HUES64 (cell line): ENCODE data around the gene POMP.
A peak's percentile ranks its signal among the peaks of the same experiment; 100 is the strongest.

Experiments
- H3K27ac ChIP-seq: 2 replicates; pipeline ENCODE4 v1.7.0; 2013; ENCODE audit warnings: low read depth, low read length, inconsistent platforms
- H3K27me3 ChIP-seq: 2 replicates; pipeline ENCODE4 v1.6.1; 2013; ENCODE audit warnings: mild to moderate bottlenecking, low read length; ENCODE audit not compliant: insufficient read depth
- H3K36me3 ChIP-seq: 2 replicates; pipeline ENCODE4 v1.6.1; 2013; ENCODE audit warnings: mild to moderate bottlenecking, low read length; ENCODE audit not compliant: insufficient read depth
- H3K4me1 ChIP-seq: 2 replicates; pipeline ENCODE4 v1.6.1; 2013; ENCODE audit warnings: mild to moderate bottlenecking, low read length, moderate library complexity; ENCODE audit not compliant: insufficient read depth
- H3K4me3 ChIP-seq: 2 replicates; pipeline ENCODE4 v1.5.1; 2013; ENCODE audit warnings: mild to moderate bottlenecking, low read length, moderate library complexity
- H3K9ac ChIP-seq: 2 replicates; pipeline ENCODE4 v1.6.1; 2013; ENCODE audit warnings: mild to moderate bottlenecking, low read depth, low read length
- H3K9me3 ChIP-seq: 2 replicates; pipeline ENCODE4 v1.6.1; 2013; ENCODE audit warnings: low read depth, low read length; ENCODE audit not compliant: insufficient read depth
- WGBS: fragments of 150-250, 120-280 bp; methylation state at CpG from one replicate; pipeline ENCODE4 v1.1.7; 2013; ENCODE audit warnings: missing lambda C conversion rate; 5-methylcytosine and 5-hydroxymethylcytosine counted together

Gene POMP

DNA sequence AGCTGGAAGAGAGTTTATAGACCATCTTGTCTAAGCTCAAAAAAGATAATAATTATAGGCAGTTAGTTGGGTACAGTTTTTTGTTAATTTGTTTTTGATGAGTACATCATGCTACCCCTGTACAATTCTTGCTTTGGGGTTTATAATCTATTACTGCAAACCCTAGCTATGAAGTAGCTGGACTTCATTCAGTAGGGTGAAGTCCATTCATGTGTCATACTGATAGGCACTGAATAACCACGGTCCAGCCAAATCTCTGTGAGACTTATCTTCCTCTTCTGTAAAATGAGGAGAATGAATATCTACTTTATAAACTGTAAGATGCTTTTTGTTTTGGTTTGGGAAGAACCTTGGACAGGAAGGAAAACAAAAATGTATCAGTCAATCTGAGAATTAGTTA, 40.3 kb downstream of the POMP start:
- no peaks in the 10 kb centered on the region for H3K36me3 ChIP-seq
- H3K27me3 ChIP-seq, result no peaks in the 10 kb centered on the region
- no peak overlapping the region for H3K27ac ChIP-seq
- H3K4me3 ChIP-seq, result no peak overlapping the region
- peaks cover 5% of the 10 kb centered on the region; the same call in 1 of the 2 replicates for H3K4me1 ChIP-seq
- WGBS, result 80% methylated on average over 1 of the region's 1 CpG
- H3K9ac ChIP-seq, result no peak overlapping the region
- H3K9me3 ChIP-seq, result no peaks in the 10 kb centered on the region

DNA sequence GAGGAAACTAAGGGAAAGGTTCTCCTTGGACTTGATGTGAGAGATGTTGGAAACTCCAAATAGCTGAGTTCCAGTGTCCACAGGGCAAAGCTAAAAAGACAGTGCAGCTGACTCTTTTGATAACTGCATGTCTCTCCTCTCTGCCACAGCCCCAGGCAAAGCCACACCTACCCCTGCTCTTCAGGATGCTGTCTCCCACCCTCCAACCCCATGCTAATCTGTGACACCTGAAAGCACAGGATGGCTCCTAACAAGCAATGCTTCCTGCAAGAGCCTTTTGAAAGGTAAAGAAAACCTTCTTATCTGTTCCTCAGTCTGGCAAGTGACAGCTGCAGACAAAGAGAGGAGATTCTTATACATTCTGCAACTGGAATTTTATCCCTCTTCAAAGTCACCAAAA, 45.4 kb downstream of the POMP start:
- Histone ChIP-seq H3K9me3 (no peaks in the 10 kb centered on the region), H3K27ac (no peak overlapping the region), H3K27me3 (no peaks in the 10 kb centered on the region), H3K36me3 (no peaks in the 10 kb centered on the region), H3K9ac (no peak overlapping the region), H3K4me3 (no peak overlapping the region), H3K4me1 (no peaks in the 10 kb centered on the region; the same call in 1 of the 2 replicates)

DNA sequence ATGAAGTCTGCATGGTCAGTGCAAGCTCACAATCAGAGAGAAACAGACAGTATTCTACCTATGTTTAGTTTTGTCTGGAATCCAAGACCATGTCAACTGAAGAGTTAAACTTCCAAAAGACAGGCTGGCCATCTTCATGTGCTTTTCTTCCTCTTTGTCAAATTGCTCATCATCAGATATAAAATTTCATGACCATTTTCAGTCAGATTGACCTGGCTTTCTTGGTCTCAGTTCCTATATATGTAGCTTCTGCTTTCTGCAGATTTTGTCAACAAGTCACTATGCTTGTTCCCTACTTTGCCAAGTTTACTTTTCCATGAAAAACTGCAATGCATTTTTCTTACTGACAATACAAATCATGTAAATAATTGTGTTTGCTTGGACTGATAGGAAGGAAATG, 46.0 kb downstream of the POMP start:
- Histone ChIP-seq H3K9ac (no peak overlapping the region), H3K27me3 (no peaks in the 10 kb centered on the region), H3K4me1 (no peaks in the 10 kb centered on the region; the same call in 1 of the 2 replicates), H3K4me3 (no peak overlapping the region), H3K36me3 (no peaks in the 10 kb centered on the region), H3K9me3 (no peaks in the 10 kb centered on the region), H3K27ac (no peak overlapping the region)

DNA sequence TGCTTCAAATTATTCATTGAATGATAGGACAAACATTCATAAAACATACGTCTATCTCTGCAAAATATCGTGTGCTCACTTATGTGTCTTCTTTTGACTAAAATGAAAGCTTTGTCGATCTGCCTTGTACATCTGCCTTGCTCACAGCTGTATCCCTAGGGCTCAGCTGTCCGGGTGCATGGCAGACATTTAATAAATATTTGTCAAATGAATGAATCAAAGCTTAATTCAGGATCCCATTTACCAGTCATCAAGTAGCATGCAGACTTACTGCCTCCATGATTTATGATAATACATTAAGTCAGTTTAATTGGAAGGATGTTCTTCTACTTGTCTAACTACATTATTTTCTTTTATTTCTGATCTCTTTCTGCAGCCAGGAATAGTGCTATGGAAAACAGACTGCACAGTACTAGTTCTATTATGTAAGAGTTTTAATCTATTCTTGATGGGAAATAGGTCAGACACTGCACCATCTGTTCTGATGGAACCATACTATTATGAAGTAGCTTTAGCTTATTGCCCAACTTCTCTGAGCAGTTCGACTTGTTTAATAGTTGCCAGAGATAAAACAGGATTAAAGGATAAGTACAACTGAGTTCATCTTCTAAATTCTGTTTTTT, 46.6 kb downstream of the POMP start:
- no peaks in the 10 kb centered on the region for H3K9me3 ChIP-seq
- no peaks in the 10 kb centered on the region for H3K27me3 ChIP-seq
- no peaks in the 10 kb centered on the region; the same call in 1 of the 2 replicates for H3K4me1 ChIP-seq
- H3K4me3 ChIP-seq, result no peak overlapping the region
- no peak overlapping the region for H3K27ac ChIP-seq
- WGBS, result 95% methylated on average over 5 of the region's 5 CpGs
- no peak overlapping the region for H3K9ac ChIP-seq
- H3K36me3 ChIP-seq, result no peaks in the 10 kb centered on the region

DNA sequence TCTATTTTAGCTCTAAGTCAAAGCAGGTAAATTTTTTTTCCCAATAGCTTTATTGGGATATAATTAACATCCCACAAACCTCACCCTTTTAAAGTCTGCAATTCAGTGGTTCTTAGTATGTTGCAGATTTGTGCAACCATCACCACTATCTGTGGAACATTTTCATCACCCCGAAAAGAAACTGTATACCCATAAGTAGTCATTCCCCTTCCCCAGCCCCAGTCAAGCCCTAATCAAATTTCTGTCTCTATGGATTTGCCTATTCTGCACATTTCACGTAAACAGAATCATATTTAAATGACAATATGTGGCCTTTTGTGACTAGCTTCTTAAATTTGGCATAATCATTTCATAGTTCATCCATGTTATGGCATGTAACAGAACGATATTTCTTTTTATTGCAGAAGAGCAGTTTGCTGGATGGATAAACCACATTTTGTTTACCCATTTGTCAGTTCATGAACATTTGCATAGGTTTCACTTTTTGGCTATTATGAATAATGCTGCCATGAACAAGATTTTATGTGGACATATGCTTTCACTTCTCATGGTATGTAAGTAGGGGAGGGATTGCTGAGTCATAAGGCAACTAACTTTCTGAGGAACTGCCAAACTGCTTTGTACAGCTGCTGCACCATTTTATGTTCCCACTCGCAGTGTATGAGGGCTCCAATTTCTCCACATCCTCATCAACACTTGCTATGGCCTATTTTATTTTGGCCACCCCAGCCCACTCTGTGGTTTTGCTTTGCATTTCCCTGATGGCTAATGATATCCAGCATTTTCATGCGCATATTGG, 48.9 kb downstream of the POMP start:
- H3K36me3 ChIP-seq, result no peaks in the 10 kb centered on the region
- H3K27ac ChIP-seq, result no peak overlapping the region
- 92% methylated on average over 5 of the region's 5 CpGs for WGBS
- H3K4me1 ChIP-seq, result no peaks in the 10 kb centered on the region; the same call in 1 of the 2 replicates
- no peak overlapping the region for H3K9ac ChIP-seq
- H3K27me3 ChIP-seq, result no peaks in the 10 kb centered on the region
- H3K9me3 ChIP-seq, result no peaks in the 10 kb centered on the region
- no peak overlapping the region for H3K4me3 ChIP-seq

DNA sequence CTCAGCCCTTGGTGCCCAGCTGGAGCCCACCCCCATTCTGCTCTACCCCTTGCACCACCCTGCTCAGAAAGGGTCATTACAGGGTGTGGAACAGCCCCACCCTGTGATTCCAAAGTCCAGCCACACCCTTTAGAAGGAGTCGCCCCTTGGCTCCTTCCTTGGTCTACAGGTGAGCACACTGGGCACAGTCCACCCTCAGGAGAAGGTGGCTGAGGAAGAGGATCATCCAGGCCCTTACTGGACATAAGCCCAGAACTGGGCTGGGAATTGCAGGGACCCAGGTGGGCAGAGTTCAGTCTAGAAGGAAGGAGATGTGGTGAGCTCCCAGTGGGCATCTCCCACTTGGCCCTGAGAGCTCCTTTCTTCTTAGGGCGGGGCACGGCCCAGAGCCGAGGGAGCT, 51.2 kb downstream of the POMP start:
- WGBS, result 87% methylated on average over 4 of the region's 4 CpGs
- H3K4me1 ChIP-seq, result no peaks in the 10 kb centered on the region

DNA sequence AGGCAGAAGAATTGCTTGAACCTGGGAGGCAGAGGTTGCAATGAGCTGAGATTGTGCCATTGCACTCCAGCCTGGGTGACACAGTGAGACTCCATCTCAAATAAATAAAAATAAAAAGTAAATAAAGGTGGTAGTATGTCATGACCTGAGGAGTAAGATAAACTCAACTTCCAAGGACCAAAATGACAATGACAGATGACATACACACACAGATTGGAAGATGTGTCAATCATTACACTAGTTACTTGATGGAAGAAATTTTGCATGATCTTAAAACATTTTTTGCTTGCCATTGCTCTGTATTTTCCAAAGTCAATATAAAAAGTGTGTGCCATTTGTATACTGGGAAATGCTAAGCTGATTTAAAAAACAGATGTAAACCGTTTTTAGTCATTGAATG, 55.7 kb downstream of the POMP start:
- H3K27me3 ChIP-seq, result peaks cover 33% of the 10 kb centered on the region
- WGBS, result 85% methylated on average over 1 of the region's 1 CpG
- H3K4me3 ChIP-seq, result no peak overlapping the region
- no peak overlapping the region for H3K27ac ChIP-seq
- no peaks in the 10 kb centered on the region for H3K36me3 ChIP-seq
- H3K4me1 ChIP-seq, result no peaks in the 10 kb centered on the region
- no peaks in the 10 kb centered on the region for H3K9me3 ChIP-seq
- H3K9ac ChIP-seq, result no peak overlapping the region

More for the DNA sequence above, 51.2 kb downstream of the POMP start:
- Histone ChIP-seq H3K4me3 (no peak overlapping the region), H3K9me3 (no peaks in the 10 kb centered on the region), H3K27me3 (no peaks in the 10 kb centered on the region), H3K27ac (no peak overlapping the region), H3K9ac (no peak overlapping the region), H3K36me3 (no peaks in the 10 kb centered on the region)

DNA sequence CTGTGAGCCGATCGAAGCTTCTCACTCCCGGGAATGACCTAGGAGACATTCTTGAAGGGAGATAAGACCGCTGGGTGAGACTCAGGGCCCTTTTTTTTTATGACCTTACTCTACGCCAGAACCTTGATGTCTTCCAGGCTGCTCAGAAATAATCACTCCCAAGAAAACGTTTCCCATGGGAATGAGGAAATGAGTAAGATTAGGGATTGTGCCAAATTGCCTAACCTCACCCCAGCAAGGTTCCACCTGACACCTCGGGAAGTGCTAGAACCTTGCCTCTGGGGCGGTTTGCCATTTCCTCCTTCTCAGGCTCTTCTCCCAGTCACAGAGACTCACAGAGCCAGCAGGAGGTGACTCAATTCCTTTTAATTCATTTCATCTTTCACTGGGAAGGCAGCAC, 57.6 kb downstream of the POMP start:
- no peak overlapping the region for H3K4me3 ChIP-seq
- no peaks in the 10 kb centered on the region for H3K36me3 ChIP-seq
- peaks cover 43% of the 10 kb centered on the region for H3K27me3 ChIP-seq
- H3K27ac ChIP-seq, result no peak overlapping the region
- no peaks in the 10 kb centered on the region for H3K9me3 ChIP-seq
- no peaks in the 10 kb centered on the region for H3K4me1 ChIP-seq
- H3K9ac ChIP-seq, result no peak overlapping the region
- 67% methylated on average over 6 of the region's 8 CpGs for WGBS

DNA sequence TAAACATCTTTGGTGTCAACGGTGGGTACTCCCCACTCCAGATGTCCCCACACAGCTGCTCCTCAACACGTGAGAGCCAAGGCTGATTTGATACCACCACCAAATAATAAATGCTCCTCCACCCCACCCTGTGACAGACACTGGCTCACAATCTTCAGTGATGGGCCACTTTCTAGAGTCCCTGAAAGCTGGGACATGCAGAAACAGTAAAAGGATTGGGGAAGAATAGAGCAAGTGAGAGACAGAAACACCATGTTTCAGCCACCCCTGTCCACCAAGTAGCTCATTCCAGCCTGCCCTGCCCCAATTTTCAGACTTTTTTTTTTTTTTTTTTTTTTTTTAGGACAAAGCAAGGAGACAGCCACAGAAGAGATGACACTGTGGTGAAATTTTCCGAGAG, 58.2 kb downstream of the POMP start:
- H3K27ac ChIP-seq, result no peak overlapping the region
- H3K36me3 ChIP-seq, result no peaks in the 10 kb centered on the region
- no peak overlapping the region for H3K9ac ChIP-seq
- H3K4me3 ChIP-seq, result no peak overlapping the region
- H3K9me3 ChIP-seq, result no peaks in the 10 kb centered on the region
- H3K27me3 ChIP-seq, result peaks cover 43% of the 10 kb centered on the region
- 83% methylated on average over 3 of the region's 3 CpGs for WGBS
- H3K4me1 ChIP-seq, result no peaks in the 10 kb centered on the region

DNA sequence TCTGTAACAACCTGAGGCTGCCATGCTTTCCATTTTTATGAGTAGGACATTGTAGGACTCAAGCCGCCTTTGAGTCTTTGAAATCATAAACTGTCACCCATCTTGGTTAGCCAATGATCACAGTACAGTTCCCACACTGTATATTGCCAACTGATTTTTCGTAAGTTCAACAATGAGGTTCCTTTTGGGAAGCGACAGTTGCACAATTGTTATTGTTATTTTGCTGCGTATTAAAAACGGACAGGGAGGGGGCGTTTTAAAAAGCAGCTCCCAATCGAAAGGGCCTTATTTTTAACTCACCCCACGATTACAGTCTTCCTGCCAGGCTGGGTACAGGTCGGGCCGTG, 59.2 kb downstream of the POMP start:
- Histone ChIP-seq H3K27me3 (peaks cover 43% of the 10 kb centered on the region), H3K27ac (no peak overlapping the region), H3K36me3 (no peaks in the 10 kb centered on the region), H3K4me3 (peak overlapping the region; percentile 72), H3K9ac (no peak overlapping the region), H3K4me1 (no peaks in the 10 kb centered on the region), H3K9me3 (no peaks in the 10 kb centered on the region)
- 18% methylated on average over 10 of the region's 10 CpGs for WGBS

DNA sequence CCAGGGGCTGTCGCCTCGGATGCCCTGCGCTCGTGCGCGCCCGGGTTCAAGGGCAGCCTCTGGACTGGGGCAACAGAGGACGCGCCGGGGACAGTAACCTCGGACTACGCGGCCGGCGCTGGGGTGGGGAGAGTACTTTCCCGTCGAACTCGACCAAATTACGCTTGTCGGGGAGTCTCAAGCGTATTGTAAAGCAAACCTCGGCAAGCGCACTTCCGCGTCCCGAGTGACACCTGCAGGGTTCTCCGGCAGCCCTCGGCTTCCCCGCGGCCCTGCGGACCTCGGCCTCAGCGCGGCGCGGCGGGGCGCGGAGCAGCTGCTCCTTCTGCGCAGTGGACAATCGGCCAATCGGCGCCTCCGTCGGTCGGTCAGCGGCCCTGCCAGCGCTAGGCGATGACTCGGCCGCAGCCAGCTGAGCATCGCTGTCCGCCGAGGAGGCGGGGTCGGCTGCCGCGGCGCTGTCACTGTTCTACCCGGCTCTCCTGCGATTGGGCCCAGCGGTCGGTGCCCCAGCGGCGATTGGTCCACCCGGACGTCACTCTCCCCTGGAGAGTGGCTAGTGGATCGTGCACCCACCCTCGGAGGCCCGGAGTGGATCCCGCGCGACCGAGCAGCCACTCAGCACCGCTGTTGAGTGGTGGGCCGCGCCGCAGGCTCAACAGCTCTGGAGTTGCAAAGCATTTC, 59.8 kb downstream of the POMP start, which contains the start of gene SLC46A3:
SLC46A3 (minus strand) TSS at position 428 of the 684 bp plus-strand sequence. CDS start 972 bp downstream, outside the sequence.
- WGBS, result under 1% methylated on average over 78 of the region's 78 CpGs
- H3K4me3 ChIP-seq, result peak within 1 kb of the TSS; percentile 72
- no peaks in the 10 kb centered on the region for H3K9me3 ChIP-seq
- no peak within 1 kb of the TSS for H3K27ac ChIP-seq
- no peak within 1 kb of the TSS for H3K9ac ChIP-seq
- no peaks in the 10 kb centered on the region for H3K4me1 ChIP-seq
- no peaks in the 10 kb centered on the region for H3K36me3 ChIP-seq
- H3K27me3 ChIP-seq, result peaks cover 43% of the 10 kb centered on the region
